H1 (cell line): ENCODE measurements around the gene SMDT1. TPM values are rescaled to one million over a fixed set of nuclear protein-coding genes. Genes with fewer than 3 reads are reported as not detected.

Experiments
- ASH2L ChIP-seq: fragments of 200-600, 300-600 bp; sonication (generic); IDR thresholded peaks from one replicate; pipeline ENCODE4 v1.7.1; 2017; ENCODE audit warnings: low read length
- CHD7 ChIP-seq: fragments of 300-600 bp; sonication (generic); IDR thresholded peaks from 2 replicates; pipeline ENCODE4 v1.7.1; 2012; ENCODE audit warnings: low read length, moderate library complexity, mild to moderate bottlenecking, inconsistent platforms; ENCODE audit not compliant: insufficient replicate concordance
- HDAC2 ChIP-seq, 2 experiments: fragments of 300-600 bp in 1 of 2; sonication (generic) in 1 of 2; IDR thresholded peaks; 2 replicates each; pipeline ENCODE4 v1.6.1; 2011 to 2012; ENCODE audit warnings: low read depth in 2 of 2, low read length in 2 of 2, mild to moderate bottlenecking in 2 of 2, moderate library complexity in 2 of 2, borderline replicate concordance in 1 of 2, inconsistent platforms in 1 of 2
- KDM4A ChIP-seq: IDR thresholded peaks from one replicate; pipeline ENCODE4 v1.7.1; 2012; ENCODE audit warnings: low read depth, mild to moderate bottlenecking, moderate library complexity, low read length, inconsistent platforms; ENCODE audit not compliant: severe bottlenecking
- MAFK ChIP-seq: IDR thresholded peaks from 2 replicates; pipeline ENCODE4 v1.6.1; 2012; ENCODE audit warnings: low read depth, mild to moderate bottlenecking, improper control_type of control experiment, low read length
- RAD21 ChIP-seq, 2 experiments: IDR thresholded peaks in 1 of 2; conservative IDR thresholded peaks in 1 of 2; 2 replicates each; pipeline ENCODE4 v1.6.1; 2011; ENCODE audit warnings: low read depth in 2 of 2, low read length in 2 of 2, improper control_type of control experiment in 1 of 2, inconsistent platforms in 1 of 2, mild to moderate bottlenecking in 1 of 2, moderate library complexity in 1 of 2
- RNF2 ChIP-seq: fragments of 200-900, 300-1000 bp; sonication (generic); IDR thresholded peaks from 2 replicates; pipeline ENCODE4 v1.7.1; 2016; ENCODE audit warnings: borderline replicate concordance, low read depth, mild to moderate bottlenecking, antibody characterized with exemption, low read length; ENCODE audit not compliant: poor library complexity, severe bottlenecking; ENCODE audit errors: missing control alignments
- RXRA ChIP-seq: IDR thresholded peaks from 2 replicates; pipeline ENCODE4 v1.6.1; 2011; ENCODE audit warnings: low read depth, mild to moderate bottlenecking, low read length, moderate library complexity; ENCODE audit not compliant: insufficient read depth
- polyA plus RNA-seq, 7 experiments: library from polyadenylated mRNA; depleted of rRNA in 3 of 7; stranded (reverse) in 5 of 7; unstranded in 2 of 7; fragments of >200 nt in 5 of 7; fragments of 200-250 nt in 2 of 7; gene quantifications; 1 replicate in 5 of 7; 2 replicates in 1 of 7; 4 replicates in 1 of 7; pipeline versions ENCODE4 v1.2.1 to v1.2.3, GENCODE V29; 2011 to 2013; ENCODE audit warnings: missing spikeins in 2 of 7, mixed read lengths in 2 of 7
- total RNA-seq: library from RNA; stranded (reverse); fragmentation: NEBNext Ultra II Directional; extraction: Animal tissue kit (Norgen Biotek cat#: 25700); gene quantifications from 2 replicates; pipeline ENCODE4 v1.2.1, GENCODE V29; 2021

Gene SMDT1
- total and polyA plus RNA-seq, 2 of the 8 experiments (the other 6 are each of a cell fraction or from before 2014, with no cell fraction given), result 34.9 to 35.6 TPM

- no peak for TF ChIP-seq CHD7
- TF ChIP-seq RNF2, result peak; percentile 50
- TF ChIP-seq ASH2L, result peak; percentile 54
- TF ChIP-seq MAFK, result no peak
- peak; percentile 31 for TF ChIP-seq KDM4A
- TF ChIP-seq RAD21 (IDR thresholded peaks at IDR 0.05 in 1 of 2, conservative IDR thresholded peaks at IDR 0.05 in 1 of 2; ENCODE audit: low read depth in 2 of 2, low read length in 2 of 2), result no peak
- no peak for TF ChIP-seq RXRA
- TF ChIP-seq HDAC2 (IDR thresholded peaks at IDR 0.05; ENCODE audit: borderline replicate concordance in 1 of 2, low read depth in 2 of 2, low read length in 2 of 2), result peak; percentile 21 to 39; a peak in 1 of 4 replicates
These were observed 8.7 kb upstream of the SMDT1 start, which contains the start of gene NAGA (continued) for GRCh38 chr22:42070517-42071422.
